Measurements from ENCODE around the gene MEF2C. TPM values are rescaled to one million over a fixed set of nuclear protein-coding genes. Genes with fewer than 3 reads are reported as not detected.

MEF2C gene
- total and polyA plus RNA-seq, 2 of the 13 experiments (the other 11 are each of a cell fraction or from before 2014, with no cell fraction given): 0.02 TPM; not detected in 1

- TF ChIP-seq SAFB2 (CRISPR knock-in tag; IDR thresholded peaks at IDR 0.05; ENCODE audit: borderline replicate concordance, low read depth): no peak
- TF ChIP-seq NPAS2 (CRISPR knock-in tag; IDR thresholded peaks at IDR 0.05; ENCODE audit: borderline replicate concordance): no peak
- TF ChIP-seq CC2D1A (CRISPR knock-in tag; IDR thresholded peaks at IDR 0.05): no peak
Observed at GRCh38 chr5:88875341-88876234, 7.4 kb downstream of the MEF2C start (continued).

- H3K4me2 ChIP-seq (ENCODE audit: low read depth, low read length): no peak overlapping the region
- H3K27me3 ChIP-seq (ENCODE audit: control insufficient read depth in 1 of 2, insufficient read depth in 2 of 2, low read length in 2 of 2): no peaks in the 10 kb centered on the region; a peak in 1 of 5 replicates
- H4K20me1 ChIP-seq (ENCODE audit: insufficient read depth, low read length): no peaks in the 10 kb centered on the region
- H3K4me1 ChIP-seq (ENCODE audit: insufficient read depth, low read length): no peaks in the 10 kb centered on the region
- FAIRE-seq: no peak
- no peak overlapping the region for H3K27ac ChIP-seq (ENCODE audit: extremely low read length, insufficient read depth, low read length)
- no TSS peak for BruUV-seq (replicated peaks)
- H2AFZ ChIP-seq (ENCODE audit: low read length): no peak overlapping the region
- in situ Hi-C loops (cut with HindIII; ENCODE audit: extremely low pct_ligation_motif_present, low pct_unique_long_range_greater_than_20kb): no loop called here
- H3K9me3 ChIP-seq (ENCODE audit: low read length): no peaks in the 10 kb centered on the region
- no peak overlapping the region for H3K4me3 ChIP-seq (replicated peaks in 1 of 3; ENCODE audit: insufficient read depth in 1 of 3, low read depth in 2 of 3, low read length in 3 of 3)
- no peak for DNase-seq (ENCODE audit: low spot score)
- H3K36me3 ChIP-seq (replicated peaks in 1 of 2; ENCODE audit: control insufficient read depth in 1 of 2, insufficient read depth in 2 of 2, low read length in 2 of 2): no peaks in the 10 kb centered on the region
- no peak for ATAC-seq
- 16% methylated on average over 6 of the region's 6 CpGs for whole genome bisulfite sequencing (ENCODE audit: low lambda C conversion rate)
- intact Hi-C loops (cut with micrococcal nuclease; ENCODE audit: unreplicated experiment): no loop called here
- CTCF ChIA-PET (ENCODE audit: low intra/inter-chr PET ratio, low total read pairs): no interaction called here
- POLR2A ChIA-PET: no interaction called here
- no peaks in the 10 kb centered on the region for H3K79me2 ChIP-seq (ENCODE audit: insufficient read depth, low read length)
- H3K9ac ChIP-seq (ENCODE audit: insufficient read depth, low read depth, low read length): no peak overlapping the region
- TF ChIP-seq DMAP1 (CRISPR knock-in tag; IDR thresholded peaks at IDR 0.05) (no peak), ZNF737 (CRISPR knock-in tag; IDR thresholded peaks at IDR 0.05; ENCODE audit: borderline replicate concordance) (no peak), MAF1 (CRISPR knock-in tag; IDR thresholded peaks at IDR 0.05; ENCODE audit: borderline replicate concordance) (no peak), ATF4 (CRISPR knock-in tag; IDR thresholded peaks at IDR 0.05) (no peak), HNF4A (CRISPR knock-in tag; IDR thresholded peaks at IDR 0.05) (no peak), ZNF101 (CRISPR knock-in tag; IDR thresholded peaks at IDR 0.05; ENCODE audit: borderline replicate concordance, low read depth) (no peak), ZNF580 (CRISPR knock-in tag; IDR thresholded peaks at IDR 0.05; ENCODE audit: borderline replicate concordance, low read depth) (no peak), ELF3 (CRISPR knock-in tag; IDR thresholded peaks at IDR 0.05) (no peak), ZNF687 (CRISPR knock-in tag; IDR thresholded peaks at IDR 0.05) (no peak), SOX6 (IDR thresholded peaks at IDR 0.05) (no peak), SOX6 (CRISPR knock-in tag; IDR thresholded peaks at IDR 0.05) (no peak), RELA (CRISPR knock-in tag; IDR thresholded peaks at IDR 0.05) (no peak), NR2F6 (IDR thresholded peaks at IDR 0.05) (no peak), NR2F6 (CRISPR knock-in tag; IDR thresholded peaks at IDR 0.05) (no peak), HNRNPLL (IDR thresholded peaks at IDR 0.05; ENCODE audit: low read depth, low read length, poor library complexity, severe bottlenecking) (no peak)
Observed at GRCh38 chr5:88873447-88873846, 9.5 kb downstream of the MEF2C start.
